ENCODE results near the gene CCND1.

CCND1 gene

GRCh38 chr11:69640995-69641581 is at the start of gene CCND1:
Gene CCND1 (plus strand): TSS chr11:69641156. CDS start chr11:69641314, 158 bp downstream.
- no peak for DNase-seq

DNA sequence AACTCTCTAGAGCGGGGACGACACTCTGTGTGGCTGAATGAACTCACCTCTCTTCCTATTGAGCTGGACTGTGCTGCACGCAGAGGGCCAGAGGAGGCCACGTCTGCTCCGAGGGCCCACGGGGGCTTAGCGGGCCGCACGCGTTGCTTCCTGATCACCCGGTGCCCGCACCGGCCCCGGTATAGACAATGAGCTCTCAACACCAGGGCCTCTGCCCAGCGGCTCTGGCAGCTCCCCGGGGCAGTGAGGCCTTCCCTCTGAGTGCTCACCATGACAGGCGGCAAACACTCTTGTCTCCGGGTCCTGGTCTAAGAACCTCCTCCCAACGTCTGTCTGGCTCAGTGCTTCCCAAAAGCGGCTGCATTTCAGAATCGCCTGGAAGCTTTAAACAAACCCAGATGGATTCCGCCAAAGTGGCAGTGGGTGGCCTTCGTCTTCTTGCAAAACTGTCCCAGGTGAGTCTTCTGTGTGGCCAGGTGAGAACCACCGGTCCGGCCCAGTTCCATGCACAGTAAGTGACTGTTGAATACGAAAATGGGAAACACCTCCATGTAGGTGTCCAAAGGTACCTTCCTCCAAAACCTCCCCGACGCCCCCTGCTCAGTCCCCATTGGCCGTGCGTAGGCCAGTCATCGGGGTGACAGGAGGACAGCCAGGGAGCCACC is 47.8 kb upstream of the CCND1 start:
- no peak for DNase-seq

DNA sequence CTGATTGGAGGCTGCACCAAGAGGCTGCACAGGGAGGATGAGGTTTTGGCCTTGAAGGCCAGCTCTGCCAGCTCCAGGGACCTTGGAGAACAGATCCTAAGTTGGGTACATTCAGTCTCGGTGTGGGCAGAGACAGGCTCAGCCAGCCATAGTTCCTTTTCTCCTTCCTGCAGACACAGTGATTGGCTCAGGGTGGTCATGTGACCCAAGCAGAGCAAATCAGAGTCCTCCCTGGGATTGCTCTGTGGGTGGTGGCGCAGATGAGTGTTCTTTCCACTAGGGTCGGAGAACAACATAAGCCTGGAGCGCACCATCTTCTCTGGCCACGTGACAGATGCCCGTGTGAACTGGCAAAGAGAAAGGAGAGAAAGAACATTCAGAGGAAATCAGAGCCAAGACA is 47.1 kb upstream of the CCND1 start:
- no peak for DNase-seq

DNA sequence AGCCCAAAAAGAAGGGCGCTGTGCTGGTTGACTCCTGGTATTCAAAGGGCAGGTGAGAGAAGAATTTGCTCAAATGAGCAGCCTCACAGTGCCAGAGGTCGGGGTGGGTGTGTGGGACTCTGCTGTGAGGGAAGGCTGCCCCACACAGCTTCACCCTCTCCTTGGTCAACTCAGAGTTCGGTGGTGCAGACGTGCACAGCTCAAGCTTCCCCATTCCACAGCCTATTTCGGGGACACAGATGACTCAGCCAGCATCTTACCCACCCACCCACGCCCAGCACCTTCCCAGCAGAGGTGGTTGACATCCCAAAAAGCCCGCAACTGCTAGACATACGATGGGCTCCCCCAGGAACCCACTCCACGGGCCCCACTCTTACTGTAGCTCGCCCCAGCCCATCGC is 46.5 kb upstream of the CCND1 start:
- DNase-seq, result no peak

- no peak for DNase-seq
Measured at GRCh38 chr11:69595805-69596665, 44.9 kb upstream of the CCND1 start.

DNA sequence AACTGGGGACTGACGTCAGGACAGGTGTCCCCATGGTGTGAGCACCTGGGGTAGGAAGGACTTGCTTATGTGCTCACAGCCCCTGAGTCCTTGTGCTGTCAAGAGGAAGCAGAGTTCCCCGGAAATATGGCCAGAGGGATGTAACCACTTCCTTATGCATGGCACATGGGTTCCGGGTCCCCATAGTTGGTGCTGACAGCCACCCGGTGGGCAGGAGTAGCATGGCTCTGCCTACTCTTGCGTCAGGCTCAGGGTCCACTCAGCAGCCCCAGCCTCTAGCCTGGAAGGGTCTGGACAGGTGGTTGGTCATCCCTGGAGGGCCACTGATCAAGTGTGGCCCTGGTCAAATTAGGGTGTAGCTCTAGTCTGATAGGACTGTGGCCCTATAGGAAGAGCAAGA is 42.8 kb upstream of the CCND1 start:
- DNase-seq, result no peak

GRCh38 chr11:69599502-69599901 is 41.5 kb upstream of the CCND1 start:
- no peak for DNase-seq

GRCh38 chr11:69600001-69600400 is 41.0 kb upstream of the CCND1 start:
- no peak for DNase-seq

- DNase-seq, result no peak
Measured at GRCh38 chr11:69601011-69601975, 39.7 kb upstream of the CCND1 start.

GRCh38 chr11:69603111-69603836 is 37.7 kb upstream of the CCND1 start:
- no peak for DNase-seq

DNA sequence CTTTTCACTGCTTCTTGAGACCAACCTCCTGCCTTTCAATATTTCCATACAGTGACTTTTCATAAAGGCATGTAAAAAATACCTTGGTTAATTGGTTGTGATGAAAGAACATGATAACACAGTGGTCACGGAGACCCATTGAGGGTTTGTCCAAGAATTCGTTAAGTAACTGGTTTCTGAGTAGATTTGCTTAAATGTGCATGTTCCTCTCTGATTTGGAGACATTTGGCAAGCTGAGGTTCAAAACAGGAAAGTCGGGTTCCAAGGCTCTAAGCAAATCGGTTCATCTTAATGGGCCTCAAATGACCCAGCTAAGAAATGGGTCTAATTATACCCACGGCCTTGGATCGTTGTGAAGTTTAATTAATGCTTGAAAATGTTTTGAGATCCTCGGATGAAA is 36.9 kb upstream of the CCND1 start:
- DNase-seq, result no peak

DNA sequence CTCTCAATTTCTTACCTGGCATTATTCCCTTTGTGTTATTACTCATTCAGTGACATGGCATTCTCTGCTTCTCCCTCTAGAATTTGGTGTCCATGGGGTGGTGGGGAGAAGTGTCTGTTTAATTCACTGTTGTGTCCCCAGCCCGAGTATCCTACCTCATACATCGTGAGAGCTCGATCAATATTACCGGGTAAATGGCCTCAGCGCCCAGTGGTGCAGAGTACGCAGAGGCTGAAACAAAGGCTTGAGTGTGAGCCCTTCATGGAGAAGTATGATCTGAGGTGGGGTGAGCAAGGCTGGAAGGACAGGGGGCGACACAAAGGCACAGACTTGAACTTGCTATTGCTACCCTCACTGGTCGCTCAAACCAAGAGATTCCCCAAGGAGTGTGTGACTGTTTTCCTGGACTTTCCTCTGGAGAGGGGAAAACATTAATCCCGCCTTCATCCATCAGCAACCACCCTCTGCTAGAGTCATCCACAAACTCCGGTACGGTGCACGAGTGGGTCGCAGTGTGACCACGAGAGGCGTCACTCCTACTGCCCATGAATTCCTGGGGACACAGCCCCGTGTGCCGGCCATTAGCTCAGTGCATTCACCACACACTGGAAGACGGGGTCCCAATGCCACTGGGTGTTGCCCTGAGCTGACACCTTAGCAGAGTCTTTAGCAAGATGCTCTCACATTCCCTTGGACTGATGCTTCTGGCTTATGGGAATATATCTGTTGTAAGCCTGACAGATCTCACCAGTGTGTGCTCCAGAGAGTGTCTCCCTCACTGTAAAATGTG is 35.0 kb upstream of the CCND1 start:
- no peak for DNase-seq

DNA sequence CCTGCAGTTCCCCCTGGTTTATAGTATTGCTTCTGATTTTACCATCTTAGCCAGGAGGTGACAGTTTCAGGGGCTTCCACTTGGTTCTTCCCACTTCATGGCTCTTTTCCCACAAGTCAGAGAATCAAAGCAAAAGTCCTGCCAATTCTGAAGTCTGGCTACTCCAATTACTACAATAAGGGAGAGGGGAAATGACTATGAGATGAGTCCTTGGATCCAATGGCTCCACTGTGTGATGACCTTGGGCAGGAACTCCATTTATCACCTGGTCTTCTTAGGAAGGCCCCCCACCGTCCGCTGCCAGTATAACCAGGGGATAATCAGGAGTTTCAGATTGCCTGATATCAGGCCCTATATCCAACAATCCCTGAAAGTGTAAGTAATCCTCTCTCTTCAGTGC is 31.6 kb upstream of the CCND1 start:
- no peak for DNase-seq

DNA sequence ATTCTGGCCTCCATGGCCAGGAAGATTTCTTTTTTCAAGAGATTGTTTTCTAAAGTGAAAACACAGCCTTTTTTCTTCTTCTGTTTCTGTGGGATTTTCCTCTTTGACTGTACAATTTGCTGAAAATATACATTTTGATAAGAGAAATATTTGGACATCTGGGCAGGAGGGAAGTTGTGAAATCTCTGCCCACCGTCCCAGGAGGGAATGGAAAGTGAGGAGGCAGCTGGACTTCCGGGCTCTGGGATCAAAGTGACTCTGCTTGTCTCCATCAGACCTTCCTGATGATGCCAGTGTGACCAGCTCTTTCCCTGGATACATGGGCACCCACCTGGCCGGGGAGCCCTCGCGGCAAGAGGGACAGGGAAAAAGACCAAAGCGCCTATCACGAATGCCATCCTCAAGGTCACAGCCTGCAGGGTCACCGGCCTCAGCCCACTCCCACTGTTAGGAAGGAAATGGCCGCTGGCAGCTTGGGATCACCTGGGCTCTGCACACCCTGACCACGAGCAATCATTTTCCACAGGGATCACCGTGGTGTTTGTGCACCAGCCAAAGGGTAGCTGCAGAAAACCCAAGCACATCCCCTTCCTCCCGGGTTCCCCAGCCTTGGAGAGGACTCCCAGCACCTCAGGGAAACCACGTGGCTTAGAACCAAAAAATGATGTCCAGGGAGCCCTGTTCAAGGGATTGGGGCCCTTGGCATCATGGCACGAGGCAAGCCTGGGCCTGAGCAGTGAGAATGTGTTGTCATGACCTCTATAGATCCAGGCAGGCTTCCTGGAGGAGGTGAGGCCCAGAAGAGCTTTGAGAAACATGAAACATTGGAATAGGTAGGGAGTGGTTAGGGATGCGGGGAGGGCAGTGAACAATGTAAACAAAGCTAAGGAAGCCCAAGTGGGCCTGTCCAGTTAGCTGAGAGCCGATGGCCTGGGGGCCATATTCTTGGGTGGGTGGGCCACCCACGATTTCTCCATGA is 29.1 kb upstream of the CCND1 start:
- no peak for DNase-seq

GRCh38 chr11:69613594-69613993 is 27.4 kb upstream of the CCND1 start:
- no peak for DNase-seq

DNA sequence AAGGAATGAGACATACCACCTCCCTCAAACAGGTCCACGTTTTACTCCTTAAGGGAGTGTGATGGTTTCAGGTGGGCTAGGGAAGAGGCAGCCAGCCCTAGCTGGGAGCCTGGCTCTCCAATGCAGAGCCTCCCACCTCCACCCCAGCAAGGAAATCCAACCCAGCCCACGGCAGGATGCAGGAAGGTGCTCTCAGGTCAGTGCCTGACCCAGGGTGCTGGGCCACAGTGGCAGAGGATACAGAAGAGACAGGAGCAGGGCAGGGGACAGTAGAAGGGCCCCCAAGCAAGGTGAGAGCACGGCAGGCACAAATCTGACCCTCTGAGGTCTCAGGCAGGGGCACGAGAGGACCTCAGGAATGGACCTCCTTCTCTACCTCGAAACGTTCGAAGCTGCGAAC is 26.9 kb upstream of the CCND1 start:
- DNase-seq, result no peak

DNA sequence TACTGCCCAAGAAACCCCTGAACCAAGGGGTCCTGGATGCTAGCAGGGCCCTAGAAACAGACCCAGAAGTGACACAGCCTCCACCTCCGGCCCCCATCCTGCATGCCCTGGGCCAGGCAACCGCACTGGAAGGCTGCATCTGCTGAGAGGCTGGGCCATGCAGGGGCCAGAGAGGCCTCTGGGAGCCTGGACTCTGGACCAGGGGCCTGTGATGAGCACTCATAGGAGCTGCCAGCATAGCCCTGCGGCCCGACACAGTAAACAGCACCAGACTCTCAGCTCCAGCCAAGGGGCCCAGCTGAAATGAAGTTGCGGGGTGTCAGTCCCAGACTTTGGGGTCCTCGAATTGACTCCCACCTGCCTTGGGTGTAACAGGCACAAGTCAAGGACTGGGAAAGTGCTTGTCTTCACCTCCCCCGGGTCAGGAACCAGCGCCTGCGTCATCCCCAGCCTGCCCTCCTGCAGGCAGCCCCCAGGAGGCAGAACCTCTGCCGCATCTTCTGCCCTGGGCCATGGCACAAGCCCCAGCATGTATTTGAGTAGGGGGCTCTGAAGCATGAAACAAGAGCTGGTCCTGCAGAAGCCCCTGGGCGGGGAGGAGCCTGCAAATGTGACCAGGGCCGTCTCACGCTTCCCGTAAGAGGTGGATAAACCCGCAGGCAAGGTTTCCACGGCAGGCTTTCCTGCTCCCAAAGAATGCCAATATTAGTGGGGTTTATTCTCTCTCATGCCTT is 25.2 kb upstream of the CCND1 start:
- no peak for DNase-seq

GRCh38 chr11:69617220-69617619 is 23.7 kb upstream of the CCND1 start:
- DNase-seq, result no peak

DNA sequence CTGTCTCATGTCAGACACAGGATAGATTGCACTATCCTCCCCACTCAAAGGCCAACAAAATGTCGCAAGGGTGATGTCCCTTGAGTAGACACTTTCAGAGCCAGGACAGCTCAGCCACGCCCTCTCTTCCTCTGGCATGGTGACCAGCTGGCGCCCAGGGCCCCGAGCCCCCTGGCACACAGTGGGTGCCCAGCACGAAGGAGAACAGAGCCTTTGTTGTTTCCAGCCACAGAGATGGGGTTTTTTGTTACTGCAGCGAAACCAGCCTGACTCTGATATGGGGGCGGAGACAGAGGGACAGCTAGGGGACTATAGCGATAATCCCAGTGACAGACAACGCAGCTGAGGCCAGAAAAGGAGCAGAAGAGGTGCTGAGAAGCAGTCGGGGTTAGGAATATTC is 23.3 kb upstream of the CCND1 start:
- DNase-seq, result no peak
